Measurements from ENCODE around the gene DMWD.
A peak's percentile ranks its signal among the peaks of the same experiment; 100 is the strongest.

DMWD gene, protein sequence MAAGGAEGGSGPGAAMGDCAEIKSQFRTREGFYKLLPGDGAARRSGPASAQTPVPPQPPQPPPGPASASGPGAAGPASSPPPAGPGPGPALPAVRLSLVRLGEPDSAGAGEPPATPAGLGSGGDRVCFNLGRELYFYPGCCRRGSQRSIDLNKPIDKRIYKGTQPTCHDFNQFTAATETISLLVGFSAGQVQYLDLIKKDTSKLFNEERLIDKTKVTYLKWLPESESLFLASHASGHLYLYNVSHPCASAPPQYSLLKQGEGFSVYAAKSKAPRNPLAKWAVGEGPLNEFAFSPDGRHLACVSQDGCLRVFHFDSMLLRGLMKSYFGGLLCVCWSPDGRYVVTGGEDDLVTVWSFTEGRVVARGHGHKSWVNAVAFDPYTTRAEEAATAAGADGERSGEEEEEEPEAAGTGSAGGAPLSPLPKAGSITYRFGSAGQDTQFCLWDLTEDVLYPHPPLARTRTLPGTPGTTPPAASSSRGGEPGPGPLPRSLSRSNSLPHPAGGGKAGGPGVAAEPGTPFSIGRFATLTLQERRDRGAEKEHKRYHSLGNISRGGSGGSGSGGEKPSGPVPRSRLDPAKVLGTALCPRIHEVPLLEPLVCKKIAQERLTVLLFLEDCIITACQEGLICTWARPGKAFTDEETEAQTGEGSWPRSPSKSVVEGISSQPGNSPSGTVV

DNA sequence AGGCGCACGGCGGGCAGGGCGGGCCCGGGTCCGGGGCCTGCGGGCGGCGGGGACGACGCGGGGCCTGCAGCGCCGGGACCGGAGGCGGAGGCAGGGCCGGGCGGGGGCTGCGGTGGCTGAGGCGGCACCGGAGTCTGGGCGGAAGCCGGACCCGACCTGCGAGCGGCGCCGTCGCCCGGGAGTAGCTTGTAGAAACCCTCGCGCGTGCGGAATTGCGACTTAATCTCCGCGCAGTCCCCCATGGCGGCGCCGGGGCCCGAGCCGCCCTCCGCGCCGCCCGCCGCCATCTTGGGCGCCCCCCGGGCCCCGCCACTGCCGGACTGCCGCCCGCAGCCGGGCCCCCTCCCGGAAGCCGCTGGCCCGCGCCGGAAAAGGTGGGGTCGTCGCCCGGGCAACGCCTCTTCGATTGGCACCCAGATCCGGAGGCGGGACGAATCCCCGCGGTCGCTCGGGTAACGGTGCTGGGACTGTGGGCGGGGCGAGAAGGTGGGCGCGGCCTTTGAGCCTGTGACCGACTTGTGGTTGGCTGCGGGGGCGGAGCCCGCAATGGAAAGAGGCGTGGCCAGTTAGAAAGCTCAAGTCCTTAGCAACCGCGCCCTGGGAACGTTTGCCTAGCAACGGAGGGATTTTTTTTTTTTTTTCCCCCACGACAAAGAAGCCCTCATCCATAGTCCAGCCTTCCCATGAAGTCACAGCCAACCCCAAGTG, at the start of gene DMWD:
DMWD (minus strand) TSS at position 376 of the 708 bp plus-strand sequence; CDS start at position 287, 89 bp downstream.
- DNase-seq (ENCODE audit: low spot score): peak; percentile 99

DNA sequence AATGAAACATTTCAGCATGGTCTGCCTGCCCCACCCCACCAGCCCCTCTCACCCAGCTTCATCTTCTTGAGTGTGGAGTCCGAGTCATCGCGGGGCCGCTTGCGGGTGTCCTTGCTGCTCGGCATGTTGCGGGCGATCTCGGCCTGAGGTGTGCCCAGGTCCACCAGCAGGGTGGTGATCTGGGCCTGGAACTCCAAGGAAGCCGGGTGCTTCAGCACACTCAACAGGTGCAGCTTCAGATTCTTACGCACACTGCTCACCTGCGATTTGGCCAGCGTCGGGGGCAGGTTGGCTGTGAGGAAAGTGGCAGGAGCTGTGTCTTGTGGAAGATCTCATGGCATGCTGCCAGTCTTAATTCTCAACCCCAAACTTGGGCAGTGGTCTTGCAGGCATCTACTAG, 49.6 kb upstream of the DMWD start:
- DNase-seq (ENCODE audit: low spot score): no peak

DNA sequence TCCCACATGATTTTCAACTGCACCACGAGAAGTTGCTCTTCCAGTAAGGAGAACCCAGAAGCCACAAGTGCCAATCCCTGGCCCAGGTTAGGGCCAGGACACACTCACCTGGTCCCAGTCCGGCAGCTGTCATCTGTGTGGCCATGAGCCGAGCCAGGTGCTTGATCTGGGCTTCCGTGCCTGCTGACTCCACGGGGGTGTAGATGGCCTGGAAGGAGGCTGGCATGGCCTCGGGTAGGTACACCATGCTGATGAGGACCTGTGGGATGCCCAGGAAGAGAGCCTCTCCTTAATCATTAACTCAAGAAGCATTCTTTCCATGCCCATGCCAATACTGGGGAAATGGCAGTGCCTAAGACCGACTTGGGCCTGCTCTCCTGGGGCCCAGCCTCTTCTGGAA, 42.3 kb upstream of the DMWD start:
- DNase-seq (ENCODE audit: low spot score): no peak

DNA sequence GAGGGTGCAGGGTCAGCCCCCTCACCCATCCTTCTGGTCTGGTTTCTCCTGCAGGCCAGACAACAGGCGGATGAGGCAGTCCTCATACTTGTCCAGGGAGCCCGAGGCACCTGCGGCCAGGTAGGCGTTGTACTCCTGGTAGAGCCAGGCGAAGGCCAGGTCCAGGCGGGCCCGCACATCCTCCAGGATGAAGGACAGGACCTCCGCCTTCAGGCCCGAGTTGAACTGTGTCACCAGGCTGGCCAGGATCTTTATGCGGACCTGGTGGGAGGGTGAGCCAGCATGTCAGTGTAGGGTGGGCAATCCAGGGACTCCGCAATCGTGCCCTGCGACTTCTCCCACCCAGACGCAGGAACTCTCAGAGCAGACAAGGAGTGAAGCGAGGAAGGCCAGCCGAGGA, 36.3 kb upstream of the DMWD start:
- no peak for DNase-seq (ENCODE audit: low spot score)

DNA sequence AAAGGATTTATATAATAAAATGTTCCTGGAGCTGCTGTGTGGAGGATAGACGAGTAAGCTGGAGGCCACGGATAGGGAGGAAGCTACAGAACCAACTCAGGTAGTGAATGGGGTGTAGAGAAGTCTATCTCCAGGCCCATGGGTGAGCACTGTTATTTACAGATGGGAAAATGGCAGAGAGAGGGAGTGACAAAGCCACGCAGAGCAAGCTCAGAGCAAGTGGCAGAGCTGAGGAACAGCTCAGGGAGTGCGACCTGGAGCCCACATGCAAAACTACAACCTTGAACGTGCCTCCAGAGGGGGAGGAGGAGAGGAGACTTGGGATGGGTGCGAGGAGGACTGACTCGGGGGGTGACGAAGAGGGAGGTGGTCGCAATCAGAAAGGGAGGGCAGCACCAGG, 35.9 kb upstream of the DMWD start:
- DNase-seq (ENCODE audit: low spot score): no peak

DNA sequence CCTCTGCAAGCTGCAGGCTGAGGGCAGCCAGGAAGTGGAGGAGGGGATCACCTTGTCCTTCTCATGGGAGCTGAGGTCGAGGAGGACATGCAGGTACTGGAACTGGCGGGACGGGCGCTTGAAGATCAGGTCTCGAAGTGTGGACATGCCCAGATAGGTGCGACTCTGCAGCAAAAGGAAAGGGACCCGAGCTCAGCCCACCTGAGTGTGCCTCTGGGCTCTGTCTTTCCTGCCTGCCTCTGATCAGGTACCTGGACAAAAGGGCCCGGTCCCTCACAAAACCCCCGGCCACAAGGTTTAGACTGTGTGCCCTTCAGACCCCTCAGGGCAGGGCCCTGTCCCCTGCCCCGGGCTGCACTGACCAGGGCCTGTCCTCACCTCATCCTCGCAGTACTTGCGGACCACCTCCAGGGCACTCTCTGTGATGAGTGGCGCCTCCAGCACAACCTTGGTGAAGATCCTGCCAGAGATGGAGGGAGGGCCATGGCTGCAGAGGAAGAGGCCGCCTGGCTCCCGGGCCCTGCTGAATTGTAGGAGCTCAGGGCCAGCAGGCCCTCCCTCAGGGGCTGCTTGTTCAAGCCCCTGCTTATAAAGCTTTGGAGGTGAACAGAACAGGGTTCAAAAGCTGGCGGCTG, 34.9 kb upstream of the DMWD start:
- no peak for DNase-seq (ENCODE audit: low spot score)

DNA sequence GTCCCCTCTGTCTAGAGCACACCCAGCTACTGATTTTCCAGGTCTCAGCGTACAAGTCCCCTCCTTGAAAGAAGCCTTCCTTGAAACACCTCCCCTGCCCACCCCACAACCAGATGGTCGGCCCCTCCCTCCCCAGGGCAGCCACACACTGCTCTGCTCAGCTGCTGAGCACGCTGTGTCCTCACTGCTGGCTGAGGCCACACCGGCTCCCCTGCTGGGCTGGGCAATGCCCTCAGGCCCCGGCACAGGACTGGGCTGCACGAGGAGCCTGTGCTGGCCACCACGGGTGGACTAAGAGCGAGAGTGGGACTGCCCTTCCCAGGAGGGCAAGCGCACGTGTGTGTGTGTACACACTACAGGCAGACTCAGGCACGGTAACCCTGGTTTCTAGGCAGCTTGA, 34.3 kb upstream of the DMWD start:
- no peak for DNase-seq (ENCODE audit: low spot score)

DNA sequence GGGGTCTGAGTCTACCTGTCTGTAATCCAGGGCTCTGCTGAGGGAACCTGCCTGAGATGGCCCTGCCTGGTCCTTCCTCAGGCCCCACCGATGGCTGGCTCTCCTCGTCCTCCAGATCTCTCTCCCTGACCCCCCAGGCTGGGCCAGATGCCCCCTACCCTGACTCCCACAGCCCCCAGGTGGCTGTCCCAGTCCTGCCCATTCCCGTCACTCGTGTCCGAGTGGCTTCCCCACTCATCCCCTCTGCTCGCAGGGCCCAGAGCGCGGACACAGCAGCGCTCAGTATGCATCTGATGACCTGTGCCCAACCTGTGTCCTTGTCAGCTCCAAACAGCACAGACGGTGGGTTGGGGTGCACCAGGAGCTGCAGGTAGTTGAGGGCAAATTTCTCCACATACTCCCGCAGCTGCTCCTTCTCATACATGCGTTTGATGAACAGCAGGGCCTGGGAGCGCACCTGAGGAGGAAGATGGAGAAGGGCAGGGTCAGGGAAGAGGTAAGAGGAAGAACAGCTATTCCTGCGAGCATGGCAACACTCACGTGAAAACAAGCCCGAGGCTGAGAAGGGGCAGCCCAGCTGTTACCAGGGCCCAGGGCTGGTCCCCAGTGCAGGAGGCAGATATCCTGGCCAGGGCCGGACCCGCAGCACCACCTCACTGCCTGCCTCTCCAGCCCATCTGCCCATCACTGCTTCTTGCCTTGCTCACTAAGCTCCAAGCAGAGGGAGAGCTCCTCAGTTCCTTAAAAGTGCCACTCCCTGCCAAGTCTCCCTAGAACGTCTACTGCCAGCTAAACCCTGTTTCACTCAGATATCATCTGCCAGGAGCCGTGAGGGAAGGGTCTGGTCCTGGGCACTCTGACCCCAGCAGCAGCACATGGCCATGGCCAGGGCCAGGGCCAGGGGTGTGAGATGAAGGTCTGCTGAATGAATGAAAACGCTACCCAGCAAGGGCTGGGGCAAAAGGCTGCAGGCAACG, 33.6 kb upstream of the DMWD start:
- no peak for DNase-seq (ENCODE audit: low spot score)

DNA sequence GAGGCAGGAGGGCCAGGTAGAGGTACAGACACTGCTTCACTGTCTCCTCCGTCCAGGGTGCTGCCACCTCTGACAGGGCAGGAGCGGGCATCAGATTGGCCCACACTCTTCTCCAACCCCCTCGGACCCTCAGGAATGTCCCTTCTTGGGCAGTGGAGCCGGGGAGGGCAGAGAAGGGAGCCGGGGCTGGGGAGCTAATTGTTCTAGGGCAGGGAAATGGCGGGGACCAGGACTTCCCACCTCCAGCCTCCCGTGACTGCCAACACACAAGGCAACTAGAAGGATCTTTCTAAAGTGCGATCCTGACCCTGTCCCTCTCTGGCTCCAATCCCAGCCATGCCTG, 32.6 kb upstream of the DMWD start:
- DNase-seq (ENCODE audit: low spot score): no peak

DNA sequence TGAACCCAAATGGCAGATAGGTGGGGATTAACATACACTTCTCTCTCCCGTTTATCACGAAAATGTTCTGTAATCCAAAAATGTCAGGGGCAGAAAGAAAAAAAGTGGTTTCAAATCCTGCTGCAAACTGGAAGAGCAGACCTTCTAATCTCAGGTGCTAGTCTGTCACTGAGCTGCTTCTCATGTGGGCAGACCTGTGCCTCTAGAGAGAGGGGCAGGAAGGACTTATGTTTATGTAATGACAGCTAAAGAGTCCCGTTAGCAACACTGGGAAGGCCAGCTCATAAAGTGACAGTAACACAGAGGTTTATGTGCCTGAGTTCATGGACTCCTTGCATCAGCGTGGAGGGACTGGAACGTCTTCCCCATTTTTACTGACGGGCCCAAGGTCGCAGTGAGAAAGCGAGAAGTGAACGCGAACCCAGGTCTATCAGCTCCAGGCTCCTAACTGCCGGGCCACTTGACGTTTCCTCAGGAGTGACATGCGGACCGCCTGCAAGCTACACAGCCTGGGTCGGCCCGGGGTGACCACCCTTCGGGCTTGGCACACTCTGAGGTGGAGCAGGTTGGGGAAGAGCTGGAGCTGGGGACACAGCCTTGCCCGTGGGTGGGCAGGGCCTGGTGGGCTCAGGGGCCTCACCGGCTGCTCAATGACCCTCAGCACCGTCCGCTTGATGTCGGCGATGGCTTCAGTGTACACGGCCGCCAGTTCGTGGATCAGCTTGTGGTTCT, 32.1 kb upstream of the DMWD start:
- DNase-seq (ENCODE audit: low spot score): no peak

DNA sequence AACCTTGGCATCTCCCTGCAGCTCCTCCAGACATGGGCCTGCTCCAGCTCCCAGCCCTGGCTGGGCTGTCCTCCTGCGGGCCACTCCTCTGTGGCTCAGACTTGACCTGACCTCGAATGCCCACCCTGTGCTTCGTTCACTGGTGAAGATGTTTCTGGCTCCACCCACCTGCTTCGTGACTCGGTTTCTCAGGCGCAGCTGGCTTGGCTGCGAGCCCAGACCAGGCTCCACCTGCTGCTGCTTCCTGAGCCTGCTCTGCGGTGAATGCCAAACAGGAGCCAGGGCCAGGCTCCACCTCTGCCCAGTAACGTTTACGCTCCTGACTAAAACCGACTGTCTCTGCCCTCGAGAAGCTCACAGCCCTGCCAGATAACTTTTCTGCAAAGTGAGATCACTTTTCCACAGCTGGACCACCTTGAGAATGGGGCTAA, 31.4 kb upstream of the DMWD start:
- DNase-seq (ENCODE audit: low spot score): no peak

DNA sequence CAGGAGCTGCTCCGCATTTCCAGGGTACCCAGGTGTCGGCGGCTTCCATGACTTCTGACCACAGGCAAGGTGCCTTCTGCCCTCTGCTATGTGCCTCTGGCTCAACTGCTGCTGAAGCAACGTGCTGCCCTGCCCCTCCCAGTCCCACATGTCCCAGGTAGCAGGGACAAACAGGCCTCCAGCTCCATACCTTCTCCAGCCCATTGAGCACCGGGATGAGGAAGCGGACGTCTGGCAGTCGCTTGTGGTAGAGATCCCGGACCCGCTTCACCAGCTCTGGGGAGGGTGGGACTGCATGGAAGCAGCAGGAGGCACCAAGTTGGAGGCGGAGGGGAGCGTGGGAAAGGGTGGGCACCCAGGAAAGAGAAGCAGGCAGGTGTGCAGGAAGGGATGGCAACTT, 30.5 kb upstream of the DMWD start:
- no peak for DNase-seq (ENCODE audit: low spot score)

DNA sequence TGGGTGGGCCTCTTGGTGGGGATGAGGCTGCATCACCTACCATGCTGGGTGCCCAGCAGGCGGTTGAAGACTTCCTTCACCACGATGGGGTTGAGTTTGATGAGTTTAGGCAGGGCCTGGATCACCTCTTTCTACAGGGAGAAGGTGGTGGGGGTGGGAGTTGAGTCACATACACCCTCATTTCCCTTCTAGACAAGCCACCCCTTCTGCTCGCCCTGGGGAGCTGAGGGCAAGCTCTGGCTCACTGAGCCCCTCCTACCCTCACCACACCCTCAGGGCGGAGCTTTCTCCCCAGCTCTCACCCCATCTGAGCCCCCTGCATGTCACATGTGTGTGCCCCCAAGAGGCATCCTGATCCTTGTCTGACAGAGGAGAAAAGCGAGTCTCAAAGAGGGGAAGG, 30.1 kb upstream of the DMWD start:
- no peak for DNase-seq (ENCODE audit: low spot score)

DNA sequence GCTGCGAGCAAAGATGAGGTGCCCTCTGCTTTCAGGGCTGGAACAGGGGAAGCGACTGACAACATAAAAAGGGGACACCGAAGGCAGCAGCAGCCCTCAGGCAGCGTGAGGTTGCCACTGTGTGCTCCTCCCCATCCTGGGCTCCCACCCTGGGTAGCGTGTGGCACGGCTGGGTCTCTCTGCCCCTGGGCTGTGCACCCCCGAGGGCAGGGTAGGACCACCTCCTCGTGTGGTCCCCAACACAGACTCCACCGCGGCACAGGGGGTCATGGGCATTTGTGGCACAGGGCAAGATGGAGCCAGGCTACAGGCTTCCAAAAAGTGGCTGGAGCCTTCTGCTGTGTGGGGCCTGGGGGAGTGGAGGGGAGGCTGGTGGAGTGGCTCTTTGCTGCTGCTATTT, 28.9 kb upstream of the DMWD start:
- no peak for DNase-seq (ENCODE audit: low spot score)

DNA sequence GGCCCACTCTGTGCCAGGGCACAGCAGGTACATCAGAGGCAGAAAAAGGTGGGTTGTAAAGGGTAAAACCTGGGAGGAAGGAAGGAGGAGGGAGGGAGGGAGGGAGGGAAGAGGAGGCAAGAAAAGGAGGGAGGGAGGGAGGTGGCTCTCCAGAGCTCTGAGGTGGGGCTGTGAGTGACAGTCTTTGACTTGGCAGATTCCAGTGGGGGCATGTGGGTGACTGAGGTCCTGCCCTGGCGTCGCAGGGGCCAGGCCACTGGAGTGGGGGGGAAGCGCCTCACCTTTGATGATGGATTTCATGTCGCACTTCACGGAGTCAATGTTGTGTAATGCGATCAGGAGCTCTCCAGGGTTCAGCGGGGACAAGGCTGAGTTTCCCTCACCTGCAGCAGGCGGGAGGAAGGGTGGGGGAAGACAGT, 28.5 kb upstream of the DMWD start:
- DNase-seq (ENCODE audit: low spot score): no peak

DNA sequence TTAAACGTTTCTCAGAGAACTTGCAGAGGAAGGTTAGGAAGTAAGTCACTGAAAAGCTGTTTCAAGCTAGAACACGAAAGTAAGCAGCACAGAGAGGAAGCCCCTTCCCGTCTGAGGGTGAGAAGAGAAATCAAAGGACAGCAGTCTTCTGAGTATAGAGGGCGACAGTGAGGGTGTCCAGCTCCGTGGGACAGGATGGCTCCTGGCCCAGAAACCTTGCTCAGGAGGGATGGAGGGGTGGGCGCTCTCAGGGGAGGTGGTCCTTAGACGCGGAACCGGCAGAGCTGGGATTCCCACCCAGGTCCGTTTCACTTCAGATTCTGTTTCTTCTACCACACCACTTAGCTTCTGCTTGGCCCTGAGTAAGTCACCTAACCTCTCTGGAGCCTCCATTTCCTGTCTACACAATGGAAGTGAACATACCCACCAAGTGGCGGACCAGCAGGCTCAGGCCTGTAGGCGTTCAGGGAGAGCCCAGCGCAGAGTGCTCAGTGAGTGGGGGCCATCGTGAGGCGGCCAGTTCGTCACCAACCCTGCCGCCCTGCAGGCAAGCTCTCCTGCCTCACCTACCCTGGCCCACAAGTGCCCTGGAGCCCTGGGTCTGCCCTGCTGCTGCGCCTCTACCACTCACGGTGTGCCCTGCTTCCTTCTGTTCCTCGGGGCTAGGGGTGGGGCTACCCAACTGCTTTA, 27.9 kb upstream of the DMWD start:
- DNase-seq (ENCODE audit: low spot score): no peak

DNA sequence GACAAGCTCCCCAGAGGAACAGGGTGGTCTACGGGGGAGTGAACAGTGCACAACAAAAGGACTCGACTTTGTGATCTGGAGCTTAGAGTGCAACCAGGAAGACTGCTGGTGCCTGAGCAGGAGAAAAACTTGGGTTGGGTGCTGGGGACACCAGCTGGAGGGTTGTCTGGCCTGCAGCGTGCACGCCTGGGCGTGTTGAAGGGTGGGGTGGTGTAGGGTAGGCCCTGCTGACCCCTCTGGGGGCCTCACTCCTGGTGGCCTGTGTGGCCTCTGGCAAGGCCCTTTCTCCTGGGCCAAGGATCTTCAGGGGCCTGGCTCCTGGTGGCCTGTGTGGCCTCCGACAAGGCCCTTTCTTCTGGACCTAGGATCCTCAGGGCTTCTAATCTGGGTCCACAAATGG, 27.1 kb upstream of the DMWD start:
- DNase-seq (ENCODE audit: low spot score): no peak

DNA sequence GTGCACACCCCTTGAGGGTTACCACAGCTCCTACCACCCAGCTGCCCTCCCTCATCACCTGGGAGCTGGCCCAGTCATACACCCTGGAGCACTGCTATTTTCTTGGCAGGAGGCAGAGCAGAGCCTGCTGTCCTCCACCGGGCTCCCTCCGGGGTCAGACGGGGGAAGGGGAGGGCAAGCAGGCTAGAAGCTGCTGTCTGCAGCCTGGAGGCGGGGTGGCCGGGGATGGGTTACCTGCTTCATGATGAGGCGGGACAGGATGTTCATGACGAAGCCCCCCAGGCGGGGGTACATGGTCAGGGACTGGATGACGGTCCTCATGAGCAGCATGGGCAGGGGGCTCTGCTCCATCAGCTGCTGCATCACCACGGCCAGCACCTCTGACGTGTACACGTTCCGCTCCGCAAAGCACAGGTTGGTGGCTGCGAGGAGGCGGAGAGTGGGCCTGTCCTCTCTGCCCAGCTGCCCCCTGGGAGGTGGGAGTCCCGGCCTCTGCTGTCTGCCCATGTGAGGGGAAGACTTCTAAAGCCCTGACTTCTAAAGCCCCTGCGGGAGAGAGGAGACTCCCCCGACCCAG, 25.2 kb upstream of the DMWD start:
- DNase-seq (ENCODE audit: low spot score): no peak

DNA sequence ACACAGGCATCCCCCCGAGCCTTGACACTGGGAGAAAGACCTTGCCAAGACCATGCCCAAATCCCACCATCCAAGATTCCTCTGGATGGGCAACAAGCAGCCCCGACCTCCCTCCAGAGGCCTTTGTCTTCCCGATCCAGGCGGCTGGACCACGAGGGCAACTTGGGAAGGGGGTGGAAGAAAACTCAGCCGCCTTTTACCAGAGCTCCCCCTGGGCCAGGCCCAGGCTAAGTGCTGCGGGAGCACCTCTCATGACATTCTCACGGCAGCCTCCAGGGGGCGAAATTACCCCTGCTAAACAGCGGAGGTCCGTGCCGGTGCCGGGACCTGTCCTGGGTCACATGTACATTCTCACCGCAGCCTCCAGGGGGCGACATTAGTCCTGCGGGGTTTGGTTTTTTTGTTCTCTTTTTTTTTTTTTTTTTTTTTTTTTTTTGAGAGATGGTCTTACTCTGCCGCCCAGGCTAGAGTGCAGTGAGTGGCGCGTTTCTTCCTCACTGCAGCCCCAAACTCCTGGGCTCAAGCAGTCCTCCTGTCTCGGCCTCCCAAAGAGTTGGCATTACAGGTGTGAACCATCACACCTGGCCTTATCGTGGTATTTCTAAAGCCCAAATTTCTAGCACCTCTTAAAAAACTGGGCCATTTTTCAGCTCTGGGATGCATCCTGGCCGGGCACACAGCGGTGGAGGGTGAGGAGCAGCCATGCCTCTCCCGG, 24.5 kb upstream of the DMWD start:
- peak; percentile 95 for DNase-seq (ENCODE audit: low spot score)
